NCI-H2171 treated with DMSO at 0.1 percent for 48 hours (cell line): ENCODE results near the gene RNF207.

Source experiments
- DNase-seq: peaks from one replicate; lab custom pipeline; 2025; lab: John Stamatoyannopoulos, UW

The RNF207 gene, protein sequence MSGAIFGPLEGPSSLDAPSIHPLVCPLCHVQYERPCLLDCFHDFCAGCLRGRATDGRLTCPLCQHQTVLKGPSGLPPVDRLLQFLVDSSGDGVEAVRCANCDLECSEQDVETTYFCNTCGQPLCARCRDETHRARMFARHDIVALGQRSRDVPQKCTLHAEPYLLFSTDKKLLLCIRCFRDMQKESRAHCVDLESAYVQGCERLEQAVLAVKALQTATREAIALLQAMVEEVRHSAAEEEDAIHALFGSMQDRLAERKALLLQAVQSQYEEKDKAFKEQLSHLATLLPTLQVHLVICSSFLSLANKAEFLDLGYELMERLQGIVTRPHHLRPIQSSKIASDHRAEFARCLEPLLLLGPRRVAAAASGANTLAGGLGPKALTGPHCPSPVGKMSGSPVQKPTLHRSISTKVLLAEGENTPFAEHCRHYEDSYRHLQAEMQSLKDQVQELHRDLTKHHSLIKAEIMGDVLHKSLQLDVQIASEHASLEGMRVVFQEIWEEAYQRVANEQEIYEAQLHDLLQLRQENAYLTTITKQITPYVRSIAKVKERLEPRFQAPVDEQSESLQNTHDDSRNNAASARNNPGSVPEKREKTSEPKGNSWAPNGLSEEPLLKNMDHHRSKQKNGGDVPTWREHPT

DNA sequence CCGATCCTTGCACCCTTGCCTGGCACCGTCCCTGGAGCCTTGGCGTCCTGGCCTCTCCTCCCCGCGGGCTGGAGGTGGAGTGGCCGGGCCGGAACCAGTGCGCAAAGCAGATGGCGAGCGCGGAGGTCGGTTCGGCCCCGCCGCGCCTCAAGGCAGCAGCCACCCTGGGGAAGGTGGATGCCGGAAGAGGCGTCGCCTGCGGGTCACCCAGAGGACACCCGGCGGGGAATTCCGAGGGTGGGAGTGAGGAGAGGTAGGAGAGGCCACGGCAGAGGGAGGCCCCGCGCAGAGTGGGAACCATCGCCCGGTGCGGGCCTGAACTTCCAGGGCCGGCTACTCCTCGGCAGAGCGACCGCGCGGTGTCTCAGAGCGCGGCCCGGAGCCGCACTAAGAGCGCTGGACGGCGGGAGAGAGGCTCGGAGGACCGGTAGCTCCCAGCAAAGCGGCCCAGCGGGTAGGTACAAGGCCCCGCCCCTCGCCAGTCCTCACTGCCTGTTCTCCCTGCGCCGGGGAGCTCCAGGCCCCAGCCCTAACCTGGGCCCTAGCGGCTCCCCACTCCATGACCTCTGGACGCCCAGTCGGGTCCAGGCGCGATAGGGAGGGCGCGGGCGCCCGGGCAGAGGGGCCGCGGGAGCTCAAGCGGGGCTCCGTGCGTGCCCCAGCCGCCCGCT, at the start of gene RNF207:
Gene RNF207, plus strand, starts transcription at position 271 of the 671 bp plus-strand sequence. CDS start 417 bp downstream, outside the sequence.
- DNase-seq: no peak

DNA sequence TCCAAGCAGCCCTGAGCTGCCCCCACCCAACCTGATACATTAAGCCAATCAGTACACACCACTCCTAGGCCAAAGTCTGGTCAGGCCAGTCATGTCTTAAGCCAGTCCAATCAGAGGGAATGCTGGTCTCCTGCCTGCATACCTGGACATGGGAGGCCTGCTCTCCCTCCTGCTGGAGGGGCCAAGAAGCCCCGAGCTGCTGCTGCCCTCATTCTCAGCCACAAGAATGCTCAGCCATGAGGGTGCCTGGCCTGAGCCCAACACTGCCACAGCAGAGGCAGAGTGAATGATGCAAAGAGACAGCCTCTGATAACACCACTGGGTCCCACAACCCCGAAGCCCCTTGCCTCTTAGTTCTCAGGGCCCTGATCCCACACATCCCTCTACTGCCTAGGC, 48.8 kb upstream of the RNF207 start:
- no peak for DNase-seq

DNA sequence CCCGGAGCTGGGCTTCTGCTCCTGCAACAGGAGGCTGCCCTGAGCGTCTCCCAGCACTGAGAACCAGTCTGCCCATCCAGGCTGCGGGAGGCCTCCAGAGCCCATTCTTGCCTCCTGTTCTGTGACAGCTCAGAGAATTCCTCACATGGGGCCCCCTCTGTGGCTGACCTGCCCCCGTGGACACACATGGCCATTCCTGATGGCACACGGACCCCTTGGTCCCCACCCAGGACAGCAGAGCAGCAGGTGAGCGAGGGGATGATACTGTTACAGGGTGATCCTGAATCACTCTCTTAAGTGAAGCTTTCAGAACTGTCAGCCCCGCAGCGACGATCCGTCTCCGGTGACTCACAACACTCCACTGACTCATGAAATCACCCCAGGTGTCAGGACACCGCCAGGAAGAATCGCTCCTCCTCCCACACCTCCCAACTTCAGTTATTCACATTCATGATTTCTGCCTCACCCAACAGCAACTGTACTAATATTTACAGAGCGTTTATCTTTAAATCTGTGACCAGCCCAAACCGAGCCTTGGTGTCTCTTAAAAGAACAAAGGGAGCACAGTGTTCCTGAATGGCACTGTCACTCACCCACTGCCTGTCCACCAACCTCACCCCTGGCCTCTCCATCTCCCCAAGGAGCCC, 48.3 kb upstream of the RNF207 start:
- peak; percentile 65 for DNase-seq

DNA sequence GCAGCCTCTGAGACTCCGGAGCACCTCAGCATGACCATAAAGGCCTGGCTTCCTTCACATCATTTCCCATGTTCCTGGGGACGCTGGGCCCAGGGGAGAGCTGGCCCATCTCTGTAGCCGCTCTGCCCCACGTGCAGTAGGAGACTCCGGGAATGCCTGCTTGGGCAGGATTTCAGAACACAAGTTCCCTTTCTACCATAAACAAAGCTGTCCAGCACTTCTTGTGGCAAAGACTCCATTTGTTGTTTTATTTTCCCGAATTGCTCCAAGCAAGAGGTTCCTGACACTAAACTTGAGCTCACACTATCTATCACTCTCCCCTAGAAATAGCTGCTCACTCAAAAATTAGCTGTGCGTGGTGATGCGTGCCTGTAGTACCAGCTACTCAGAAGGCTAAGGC, 47.7 kb upstream of the RNF207 start:
- DNase-seq: no peak

DNA sequence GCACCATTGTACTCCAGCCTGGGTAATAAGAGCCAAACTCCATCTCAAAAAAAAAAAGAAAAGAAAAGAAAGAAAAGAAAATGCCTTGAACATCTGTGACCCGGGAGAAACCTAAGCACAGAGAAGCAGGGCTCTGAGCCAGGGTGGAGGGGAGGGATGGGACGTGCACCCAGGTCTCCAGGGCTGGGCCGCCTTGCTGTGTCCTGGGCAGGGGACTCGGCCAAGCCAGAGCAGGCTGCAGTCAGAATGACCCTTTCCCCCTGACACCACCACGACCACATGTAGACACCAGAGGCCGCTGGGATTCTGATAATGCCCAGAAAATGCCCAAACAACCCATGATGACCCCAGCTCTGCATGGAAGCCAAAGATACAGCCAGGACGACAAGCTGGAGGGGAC, 43.6 kb upstream of the RNF207 start:
- peak; percentile 14 for DNase-seq

DNA sequence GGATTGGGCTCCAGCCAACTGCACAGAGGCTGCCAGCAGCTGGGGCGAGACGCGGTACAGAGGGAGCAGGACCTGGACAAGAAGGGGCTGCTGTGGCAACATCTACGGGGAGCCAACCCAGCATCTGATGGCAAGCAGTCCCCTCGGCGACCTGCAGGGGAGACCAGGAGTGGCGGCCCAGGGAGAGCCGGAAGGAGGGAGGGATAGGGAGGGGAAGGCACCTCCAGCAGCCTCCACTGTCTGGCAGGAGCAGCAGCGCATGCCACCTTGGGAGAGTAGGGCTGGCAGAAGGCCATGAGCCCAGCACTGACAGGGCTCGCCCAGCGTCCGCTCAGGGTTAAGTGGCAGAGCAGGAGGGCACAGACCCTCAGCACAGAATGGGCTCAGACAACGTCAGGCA, 43.1 kb upstream of the RNF207 start:
- peak; percentile 90 for DNase-seq

DNA sequence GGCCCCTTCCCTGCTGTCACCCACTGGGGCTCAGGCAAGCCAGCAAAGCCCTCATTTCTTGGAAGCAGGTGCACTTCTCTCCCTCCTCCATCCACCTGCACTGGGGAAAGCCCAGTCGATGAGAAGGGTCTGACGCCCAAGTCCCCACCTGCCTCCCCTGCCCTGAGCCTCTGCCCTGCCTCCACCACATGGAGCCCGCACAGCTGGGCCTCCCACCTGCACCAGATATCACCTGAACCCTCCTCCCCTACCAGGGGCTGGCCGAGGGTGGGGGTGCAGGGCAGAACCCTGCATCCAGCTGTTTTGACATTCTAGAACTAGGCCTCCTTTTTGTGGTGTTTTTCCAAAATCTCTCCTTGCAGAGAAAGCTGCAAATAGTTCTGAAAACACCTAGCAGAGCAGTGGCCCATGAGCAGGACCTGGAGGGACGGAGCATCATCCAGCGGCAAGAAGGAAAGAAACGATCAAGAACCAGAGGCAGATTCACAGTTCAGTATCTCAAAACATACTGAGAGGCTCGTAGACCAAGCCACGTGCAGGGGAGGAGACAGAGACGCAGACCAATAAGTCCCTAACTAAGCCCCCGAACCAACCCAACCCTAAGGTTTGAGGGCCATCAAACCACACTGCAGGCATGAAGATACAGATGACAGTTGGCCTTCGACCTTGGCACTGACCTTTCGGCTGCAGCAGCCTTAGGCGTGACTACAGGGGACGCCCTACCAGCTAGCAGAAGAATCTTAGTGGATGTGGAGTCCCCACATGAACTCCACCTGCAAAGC, 42.5 kb upstream of the RNF207 start:
- DNase-seq: peak; percentile 90

DNA sequence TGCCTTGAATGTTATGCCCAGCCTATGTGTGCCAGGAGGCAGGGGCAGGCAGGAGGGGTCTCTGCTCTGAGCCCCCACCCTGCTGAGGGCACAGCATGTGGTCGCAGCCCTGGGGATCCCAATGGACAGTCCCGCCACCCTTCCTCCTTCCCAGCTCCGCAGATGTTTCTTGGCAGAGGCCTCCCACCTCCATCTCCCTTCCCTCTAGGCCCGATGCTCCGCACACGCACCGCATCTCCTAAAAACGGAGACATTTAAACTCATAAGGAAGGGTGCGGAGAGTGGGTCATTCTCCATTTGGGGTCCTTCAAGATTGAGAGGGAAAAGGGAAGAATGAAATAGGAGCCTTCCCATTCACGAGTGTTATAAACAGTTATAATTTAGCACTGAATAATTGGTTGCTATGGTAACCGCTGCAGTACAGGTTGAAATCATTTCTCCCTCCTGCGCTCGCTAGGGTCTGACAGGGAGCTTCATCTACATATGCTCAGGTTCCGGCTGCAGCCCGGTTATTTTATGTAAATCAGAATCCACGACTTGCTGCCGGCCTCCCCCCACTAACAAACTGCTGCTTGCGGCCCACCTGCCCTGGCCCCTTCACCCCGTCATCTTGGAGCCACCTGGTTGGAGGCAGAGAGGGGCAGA, 41.8 kb upstream of the RNF207 start:
- no peak for DNase-seq

DNA sequence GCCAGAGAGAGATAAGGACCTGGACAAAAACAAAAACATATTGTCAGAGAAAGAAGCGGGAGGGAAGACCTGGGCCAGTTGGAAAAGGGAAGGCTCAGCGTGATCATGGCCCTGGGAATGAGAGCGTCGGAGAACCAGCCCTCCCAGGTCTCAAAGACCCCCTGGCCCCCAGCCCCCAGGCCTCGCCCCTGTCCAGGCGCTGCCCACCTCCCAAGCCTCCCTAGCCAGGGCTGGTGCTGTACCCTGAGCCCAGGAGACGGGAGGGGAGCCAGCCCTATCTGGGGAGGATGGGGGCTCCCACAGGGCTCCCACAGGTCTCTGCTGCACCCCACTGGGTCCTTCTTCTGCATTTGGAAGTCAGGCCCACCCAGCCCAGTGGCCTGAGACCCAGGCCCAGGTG, 40.9 kb upstream of the RNF207 start:
- no peak for DNase-seq

DNA sequence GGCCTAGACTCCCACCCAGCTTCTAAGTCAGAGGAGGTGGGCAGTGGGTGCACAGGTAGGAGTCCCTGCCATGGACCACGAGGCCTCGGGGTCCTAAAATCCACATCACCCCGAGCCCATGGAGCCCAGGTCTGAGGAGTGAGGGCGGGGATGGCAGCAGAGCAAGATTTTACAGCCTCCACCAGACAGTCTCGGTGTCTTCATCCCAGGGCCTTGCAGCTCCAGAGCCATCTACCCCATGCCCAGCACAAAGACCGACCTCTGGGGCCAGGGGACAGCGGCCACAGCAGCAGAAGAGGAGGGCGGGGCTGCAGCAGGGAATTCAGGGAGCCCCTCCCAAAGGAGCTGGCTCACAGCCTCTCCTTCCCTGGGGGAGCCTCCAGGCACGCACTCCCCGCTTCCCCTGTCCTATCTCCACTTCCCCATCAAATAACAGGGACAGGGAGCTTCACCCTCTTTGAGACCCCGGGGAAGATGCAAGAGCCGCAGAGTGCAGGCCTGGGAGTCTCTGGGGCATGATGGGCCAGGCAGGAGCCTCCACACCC, 40.4 kb upstream of the RNF207 start:
- DNase-seq: no peak

DNA sequence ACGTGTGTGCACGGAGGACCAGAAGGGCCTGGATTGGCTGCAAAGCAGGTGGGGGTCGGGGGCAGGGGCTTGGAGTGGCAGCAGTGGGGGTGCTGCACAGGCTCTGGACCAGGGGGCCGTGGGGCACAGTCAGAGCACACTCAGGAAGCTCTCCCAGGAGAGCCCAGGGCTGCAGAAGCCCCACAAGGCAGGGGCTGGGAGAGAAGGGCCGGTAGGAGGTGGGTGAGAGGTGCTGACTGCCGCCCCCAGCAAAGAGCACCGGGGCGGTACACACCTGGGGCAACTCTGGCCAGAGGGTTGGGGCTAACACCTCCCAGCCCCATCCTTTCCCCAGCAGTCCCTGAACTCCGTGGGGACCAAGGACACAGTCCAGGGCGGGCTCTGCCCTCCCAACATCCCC, 39.7 kb upstream of the RNF207 start:
- DNase-seq: no peak

DNA sequence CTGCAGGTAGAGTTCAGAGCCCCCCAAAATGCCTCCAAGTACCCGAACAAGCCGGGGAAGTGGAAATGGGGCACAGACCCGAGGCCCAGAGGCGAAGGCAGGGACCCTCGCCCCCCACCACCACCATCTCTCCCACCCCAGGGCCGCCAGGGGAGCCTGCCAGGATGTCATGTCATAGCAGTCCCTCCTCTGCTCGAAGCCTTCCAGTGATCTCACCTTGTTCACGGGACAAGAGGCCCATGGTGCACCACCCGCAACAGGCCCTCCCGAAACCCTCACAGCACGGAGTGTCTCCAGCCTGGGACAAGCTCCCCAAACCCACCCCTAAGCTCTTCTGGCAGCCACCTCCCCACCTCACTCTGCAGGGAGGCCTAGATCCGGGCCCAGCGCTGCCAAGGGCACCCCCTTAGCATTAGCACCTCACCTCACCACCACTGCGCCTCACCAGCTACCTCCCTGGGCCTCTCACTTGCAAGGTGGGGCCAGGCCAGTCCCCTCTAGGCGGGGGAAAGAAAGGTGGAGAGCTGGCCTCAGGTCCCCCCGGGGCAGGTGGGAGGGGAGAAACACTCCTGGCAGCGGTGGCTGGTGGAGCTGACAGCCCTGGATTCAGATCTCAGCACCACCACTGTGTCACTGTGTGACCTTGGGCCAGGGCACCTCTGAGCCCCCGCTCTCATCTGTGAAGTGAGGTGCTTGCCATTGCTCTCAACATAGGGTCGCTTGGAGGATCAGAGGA, 39.1 kb upstream of the RNF207 start:
- DNase-seq: no peak

DNA sequence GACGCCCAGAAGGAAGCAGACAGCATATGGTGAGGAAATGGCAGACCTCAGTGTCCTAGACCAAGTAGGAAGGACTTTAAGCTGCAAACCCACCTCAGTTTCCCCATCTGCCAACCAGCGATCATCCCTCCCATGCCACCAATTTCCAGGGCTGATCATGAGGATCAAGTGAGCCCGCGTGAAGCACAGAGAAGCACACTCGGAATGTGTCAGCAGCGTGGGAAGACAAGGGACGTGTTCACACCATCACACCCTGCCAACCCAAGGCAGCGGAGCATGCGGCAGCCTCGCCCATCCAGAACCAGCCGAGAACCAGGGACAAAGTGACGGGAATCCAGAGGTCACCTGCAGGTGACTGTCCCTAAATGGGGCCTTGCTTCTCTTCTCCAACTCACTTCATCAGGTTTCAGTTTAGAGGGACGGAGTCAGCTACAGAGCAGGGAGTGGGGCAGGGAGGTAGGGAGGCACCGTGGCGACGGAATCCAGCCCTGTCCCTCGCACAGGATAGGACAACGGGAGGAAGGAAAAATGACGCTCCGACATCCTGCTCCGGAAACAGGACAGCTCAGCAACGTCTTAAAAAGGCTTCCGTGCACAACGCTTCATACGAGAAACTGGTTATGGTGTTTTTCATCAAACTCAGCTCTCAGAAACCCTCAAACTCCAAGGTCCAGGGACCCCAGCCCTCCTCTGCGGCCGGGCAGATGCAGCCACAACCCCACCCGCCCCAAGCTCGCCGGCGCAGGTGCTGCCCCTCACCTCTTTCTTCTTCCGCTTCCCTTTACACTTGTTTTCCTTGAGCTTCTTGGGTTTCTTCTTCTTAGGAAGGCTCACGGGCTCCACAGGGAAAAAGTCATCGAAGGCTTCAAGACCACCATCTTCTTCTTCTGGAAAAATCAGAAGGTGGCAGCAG, 38.3 kb upstream of the RNF207 start:
- no peak for DNase-seq

DNA sequence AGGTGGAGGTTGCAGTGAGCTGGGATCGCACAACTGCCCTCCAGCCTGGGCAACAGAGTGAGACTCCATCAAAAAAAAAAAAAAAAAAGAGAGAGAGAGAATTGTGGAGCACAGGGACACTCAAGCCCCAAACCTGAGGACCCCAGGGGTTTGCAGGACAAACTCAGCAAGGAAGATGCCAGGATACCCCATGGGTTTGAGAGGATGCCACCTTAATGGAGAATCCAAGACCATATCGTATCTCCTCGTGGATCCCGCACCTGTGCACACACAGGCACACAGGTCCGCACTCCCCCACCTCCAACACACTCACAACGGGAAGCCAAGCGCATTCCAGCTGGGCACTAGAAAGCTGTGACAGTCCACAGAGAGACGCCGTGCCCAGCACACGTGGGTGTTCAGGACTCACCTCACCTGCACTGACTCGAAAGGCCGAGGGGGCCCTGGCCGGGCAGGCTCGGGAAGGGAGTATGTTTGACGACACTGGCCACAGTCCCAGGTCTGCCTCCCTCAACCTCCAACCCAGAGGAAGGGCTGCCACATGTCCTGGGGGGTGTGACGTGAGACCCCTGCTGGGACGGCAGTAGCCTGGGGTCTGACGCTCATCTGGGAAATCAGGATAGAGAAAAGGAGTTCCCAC, 36.9 kb upstream of the RNF207 start:
- no peak for DNase-seq

DNA sequence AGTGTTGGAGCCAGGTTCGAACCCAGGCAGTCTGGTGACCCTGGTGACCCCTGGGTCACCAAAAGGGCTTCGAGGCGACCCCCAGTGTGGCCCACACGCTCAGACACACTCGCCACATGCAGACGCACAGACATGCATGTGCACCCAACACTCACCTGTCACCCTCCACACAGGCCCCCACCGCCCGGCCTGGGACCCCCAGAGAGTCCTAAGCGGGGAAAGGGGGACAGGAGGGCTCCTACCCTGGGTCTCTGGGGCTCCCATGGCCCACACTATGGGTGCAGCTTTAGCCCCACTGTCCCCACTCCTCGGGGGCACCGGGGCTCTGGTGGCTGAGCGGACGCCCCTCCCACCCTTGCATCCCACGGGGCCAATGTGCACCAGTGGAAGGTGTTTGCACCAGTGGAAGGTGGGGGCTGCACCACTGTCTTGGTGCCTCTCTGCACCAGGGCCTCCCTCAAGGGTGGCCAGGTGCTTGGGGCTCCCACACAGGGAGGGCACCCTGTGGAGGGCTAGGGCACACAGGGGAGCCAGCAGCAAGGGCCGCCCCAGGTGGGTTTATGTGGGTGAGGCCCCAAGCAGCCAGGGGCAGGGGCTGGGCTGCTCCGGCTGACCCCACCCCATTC, 35.7 kb upstream of the RNF207 start:
- DNase-seq: no peak

DNA sequence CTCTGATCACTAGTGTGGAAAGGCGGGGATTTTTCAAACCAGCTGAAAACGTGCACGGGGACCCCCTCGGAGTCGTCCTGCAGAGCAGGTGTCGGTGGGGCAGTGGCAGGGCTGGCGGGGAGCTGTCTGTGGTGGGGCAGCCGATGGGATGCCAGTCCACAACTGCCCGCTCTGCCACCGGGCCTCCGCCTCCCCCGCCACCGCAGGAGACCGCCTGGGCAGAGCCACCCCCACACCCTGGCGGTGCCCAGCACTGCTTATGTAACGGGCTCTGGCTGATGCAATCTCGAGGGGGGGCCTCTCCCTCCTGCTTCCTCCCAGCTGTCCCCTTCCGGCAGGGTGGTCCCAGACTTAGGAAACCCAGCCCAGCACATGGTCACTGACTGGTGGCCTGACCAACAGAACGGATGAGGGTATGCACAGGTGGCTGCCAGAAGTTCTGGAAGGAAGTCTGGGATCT, 35.1 kb upstream of the RNF207 start:
- DNase-seq: no peak

DNA sequence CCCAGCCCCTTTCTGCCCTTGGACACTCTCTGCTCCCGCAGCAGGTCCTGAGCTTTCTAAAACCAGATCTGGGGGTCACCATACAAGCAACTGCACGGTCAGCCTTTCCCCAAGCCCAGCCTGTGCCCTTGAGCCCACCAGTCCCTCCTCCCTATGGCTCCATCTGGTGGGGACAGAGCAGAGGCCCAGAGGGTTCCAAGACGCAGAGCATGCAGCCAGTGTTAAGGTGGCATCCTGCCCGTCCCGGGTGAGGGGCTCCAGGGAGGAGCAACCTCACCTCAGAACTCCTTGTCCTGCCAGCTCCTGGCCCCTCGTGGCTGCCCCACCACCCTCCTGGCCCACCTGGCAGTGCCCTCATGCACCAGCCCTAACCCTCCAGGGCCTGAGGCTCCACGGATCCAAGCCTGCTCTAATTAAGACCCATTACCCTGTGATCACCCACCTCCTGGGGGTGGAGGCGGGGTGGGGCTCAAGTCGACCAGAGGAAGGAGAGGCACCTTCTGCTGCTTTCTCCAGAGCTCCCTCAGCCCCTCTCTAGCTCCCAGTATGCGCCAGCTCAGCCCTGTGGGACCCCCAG, 34.3 kb upstream of the RNF207 start:
- no peak for DNase-seq

DNA sequence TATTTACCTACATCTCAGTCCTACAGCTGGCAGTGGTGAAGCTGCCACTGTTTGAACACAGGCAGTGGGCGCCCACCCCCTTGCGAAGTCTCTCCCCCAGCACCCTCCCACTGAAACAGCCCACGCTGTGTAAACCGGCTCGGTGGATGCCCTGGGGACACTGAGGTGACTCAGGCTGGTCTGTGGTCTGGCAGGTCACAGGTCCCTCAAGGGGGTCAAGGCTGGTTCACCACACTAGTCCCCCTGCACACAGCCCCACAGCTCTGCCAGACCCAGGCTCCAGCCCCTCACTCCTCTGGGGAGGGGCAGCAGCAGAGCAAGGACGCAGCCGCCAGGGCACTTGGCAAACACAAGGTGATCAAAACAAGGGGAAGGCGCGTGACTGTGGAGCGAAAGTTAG, 33.4 kb upstream of the RNF207 start:
- no peak for DNase-seq
